Measurements from ENCODE around the gene LGALS12. TPM values are rescaled to one million over a fixed set of nuclear protein-coding genes. Genes with fewer than 3 reads are reported as not detected.
A peak's percentile ranks its signal among the peaks of the same experiment; 100 is the strongest.

Gene LGALS12
- total and polyA plus RNA-seq, 11 donors, result 0.32 to 15.1 (median 1.1) TPM; not detected in 2

DNA sequence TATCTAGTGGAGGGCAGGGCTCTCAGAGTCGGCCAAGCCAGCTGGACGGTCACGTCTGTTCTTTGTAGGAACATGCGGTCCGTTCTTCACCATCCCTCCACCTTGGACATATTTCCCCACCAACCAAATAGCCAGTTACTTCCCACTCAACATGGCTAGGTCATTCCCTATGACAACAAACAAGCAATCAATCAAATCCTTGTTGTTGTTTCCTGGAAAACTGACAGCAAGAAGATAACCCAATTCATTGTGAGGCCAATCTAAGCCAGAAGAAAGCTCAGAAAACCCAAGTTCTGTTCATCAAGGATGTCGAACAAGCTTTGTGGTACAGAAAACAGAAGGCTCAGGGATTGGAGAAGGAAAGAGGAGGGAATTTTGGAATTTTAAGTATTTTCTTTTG, 25.8 kb upstream of the LGALS12 start:
- no peak for DNase-seq
- no peak for ATAC-seq
- Histone ChIP-seq H3K4me3 (no peak overlapping the region), H3K36me3 (no peaks in the 10 kb centered on the region), H3K27ac (no peak overlapping the region), H3K27me3 (no peaks in the 10 kb centered on the region), H3K9me3 (peaks cover 0 to 29% (median 6%) of the 10 kb centered on the region in 12 donors), H3K4me1 (no peaks in the 10 kb centered on the region)
- 77 to 88% (median 82%) methylated on average over 6 of the region's 6 CpGs for WGBS, 4 donors
- intact Hi-C loops (cut with DNase I), result loop anchor here in 2 of 10 donors (5.0 kb wide), 2 partner anchors 157 to 257 kb away; no protein-coding TSS in a partner anchor
- no peak for TF ChIP-seq POLR2A (IDR thresholded peaks at IDR 0.05)
- TF ChIP-seq, protein P1, sequence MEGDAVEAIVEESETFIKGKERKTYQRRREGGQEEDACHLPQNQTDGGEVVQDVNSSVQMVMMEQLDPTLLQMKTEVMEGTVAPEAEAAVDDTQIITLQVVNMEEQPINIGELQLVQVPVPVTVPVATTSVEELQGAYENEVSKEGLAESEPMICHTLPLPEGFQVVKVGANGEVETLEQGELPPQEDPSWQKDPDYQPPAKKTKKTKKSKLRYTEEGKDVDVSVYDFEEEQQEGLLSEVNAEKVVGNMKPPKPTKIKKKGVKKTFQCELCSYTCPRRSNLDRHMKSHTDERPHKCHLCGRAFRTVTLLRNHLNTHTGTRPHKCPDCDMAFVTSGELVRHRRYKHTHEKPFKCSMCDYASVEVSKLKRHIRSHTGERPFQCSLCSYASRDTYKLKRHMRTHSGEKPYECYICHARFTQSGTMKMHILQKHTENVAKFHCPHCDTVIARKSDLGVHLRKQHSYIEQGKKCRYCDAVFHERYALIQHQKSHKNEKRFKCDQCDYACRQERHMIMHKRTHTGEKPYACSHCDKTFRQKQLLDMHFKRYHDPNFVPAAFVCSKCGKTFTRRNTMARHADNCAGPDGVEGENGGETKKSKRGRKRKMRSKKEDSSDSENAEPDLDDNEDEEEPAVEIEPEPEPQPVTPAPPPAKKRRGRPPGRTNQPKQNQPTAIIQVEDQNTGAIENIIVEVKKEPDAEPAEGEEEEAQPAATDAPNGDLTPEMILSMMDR (IDR thresholded peaks at IDR 0.05), result no peak

DNA sequence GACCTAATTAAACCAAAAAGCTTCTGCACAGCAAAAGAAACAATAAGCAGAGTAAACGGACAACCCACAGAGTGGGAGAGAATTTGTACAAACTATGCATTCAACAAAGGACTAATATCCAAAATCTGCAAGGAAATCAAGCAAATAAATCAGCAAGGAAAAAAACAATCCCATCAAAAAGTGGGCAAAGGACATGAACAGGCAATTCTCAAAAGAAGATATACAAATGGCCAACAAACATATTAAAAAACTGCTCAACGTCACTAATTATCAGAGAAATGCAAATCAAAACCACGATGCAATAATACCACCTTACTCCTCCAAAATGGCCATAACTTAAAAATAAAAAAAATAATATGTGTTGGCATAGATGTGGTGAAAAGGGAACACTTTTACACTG, 20.1 kb upstream of the LGALS12 start:
- no peak for TF ChIP-seq POLR2A (IDR thresholded peaks at IDR 0.05)
- TF ChIP-seq, protein P1 (IDR thresholded peaks at IDR 0.05), result no peak
- intact Hi-C loops (cut with DNase I), result loop anchor here in 1 of 10 donors (5.0 kb wide), 1 partner anchor 147 kb away; no protein-coding TSS in a partner anchor

DNA sequence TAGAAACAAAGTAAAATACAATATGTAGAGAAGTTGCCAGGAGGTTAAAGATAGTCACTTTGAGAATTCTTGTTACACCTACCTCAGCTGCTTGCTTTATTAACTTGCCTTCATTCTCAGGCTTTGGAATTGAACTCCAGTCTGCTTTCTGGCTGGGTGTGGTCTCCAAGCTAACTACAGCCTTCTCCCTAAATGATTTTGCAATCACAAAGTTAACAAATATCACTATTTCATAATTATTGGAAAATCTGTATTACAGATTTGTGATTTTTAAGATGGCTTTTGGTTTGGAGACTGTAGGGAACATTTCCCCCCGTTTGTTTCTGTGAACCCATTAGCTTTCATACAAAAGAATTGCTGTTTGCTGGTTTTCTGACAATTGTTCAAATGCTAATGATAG, 17.1 kb upstream of the LGALS12 start:
- 82 to 86% (median 82%) methylated on average over 1 of the region's 1 CpG for WGBS, 4 donors
- TF ChIP-seq POLR2A (IDR thresholded peaks at IDR 0.05), result no peak
- TF ChIP-seq, protein P1 (IDR thresholded peaks at IDR 0.05), result no peak
- Histone ChIP-seq H3K27ac (no peak overlapping the region), H3K36me3 (no peaks in the 10 kb centered on the region), H3K9me3 (peaks cover 0 to 25% (median 13%) of the 10 kb centered on the region in 12 donors), H3K4me1 (peaks cover 0 to 34% (median 9%) of the 10 kb centered on the region in 12 donors), H3K4me3 (no peak overlapping the region), H3K27me3 (peaks cover 0 to 6% (median 0%) of the 10 kb centered on the region in 9 donors)
- intact Hi-C loops (cut with DNase I), result loop anchor here in 1 of 10 donors (5.0 kb wide), 1 partner anchor 144 kb away; no protein-coding TSS in a partner anchor
- ATAC-seq (no peak), DNase-seq (no peak)

More for the DNA sequence above, 20.1 kb upstream of the LGALS12 start:
- Histone ChIP-seq H3K27me3 (peaks cover 0 to 6% (median 0%) of the 10 kb centered on the region in 9 donors), H3K27ac (no peak overlapping the region), H3K4me3 (no peak overlapping the region), H3K36me3 (no peaks in the 10 kb centered on the region), H3K4me1 (peaks cover 0 to 20% (median 1%) of the 10 kb centered on the region in 12 donors), H3K9me3 (peaks cover 0 to 25% (median 13%) of the 10 kb centered on the region in 12 donors)
- DNase-seq, result no peak
- ATAC-seq, result no peak
- WGBS, 4 donors, result 79 to 83% (median 82%) methylated on average over 3 of the region's 3 CpGs

DNA sequence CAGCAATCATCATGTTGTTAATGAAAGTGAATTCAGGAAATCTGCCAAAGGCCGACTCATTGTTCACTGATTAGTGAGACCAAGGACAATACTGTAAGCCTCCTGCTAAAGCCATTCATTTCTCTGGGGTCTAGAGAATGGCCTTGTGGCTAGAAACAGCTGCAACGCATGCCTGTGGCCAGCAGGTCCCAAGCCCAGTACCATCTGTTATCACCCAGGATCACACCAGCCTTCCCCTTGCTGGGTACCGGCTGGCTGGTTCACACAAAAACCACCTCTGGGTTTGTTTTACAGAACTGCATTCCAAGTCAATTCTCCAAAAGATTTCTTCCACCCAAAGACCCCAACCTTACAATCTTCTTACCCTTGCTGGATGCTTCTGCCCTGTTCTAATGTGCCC, 16.0 kb upstream of the LGALS12 start:
- no peaks in the 10 kb centered on the region for H3K36me3 ChIP-seq
- DNase-seq (no peak), ATAC-seq (peak in 1 of 4 donors; percentile 26)
- H3K4me3 ChIP-seq, result no peak overlapping the region
- intact Hi-C loops (cut with DNase I), result loop anchor here in 1 of 10 donors (5.0 kb wide), 1 partner anchor 142 kb away; no protein-coding TSS in a partner anchor
- TF ChIP-seq, protein P1 (IDR thresholded peaks at IDR 0.05), result no peak
- no peak for TF ChIP-seq POLR2A (IDR thresholded peaks at IDR 0.05)
- WGBS, 4 donors, result 34 to 57% (median 50%) methylated on average over 3 of the region's 3 CpGs
- peaks cover 0 to 6% (median 0%) of the 10 kb centered on the region in 9 donors for H3K27me3 ChIP-seq
- H3K27ac ChIP-seq, result peak overlapping the region in 1 of 12 donors; percentile 84
- H3K4me1 ChIP-seq, result peaks cover 0 to 34% (median 9%) of the 10 kb centered on the region in 12 donors
- peaks cover 0 to 18% (median 12%) of the 10 kb centered on the region in 12 donors for H3K9me3 ChIP-seq

Measured in heart left ventricle (tissue), 16 donors.